GM12878 (cell line): ENCODE results near the gene RTN4.

Source experiments
- CREB1 ChIP-seq: IDR thresholded peaks from 2 replicates; pipeline ENCODE4 v1.6.1; 2012; ENCODE audit warnings: low read depth, mild to moderate bottlenecking, inconsistent platforms
- CTCF ChIP-seq, 3 experiments: IDR thresholded peaks in 2 of 3; conservative IDR thresholded peaks in 1 of 3; 2 replicates each; pipeline ENCODE4 v1.5.1; 2011; ENCODE audit warnings: low read depth in 3 of 3, low read length in 3 of 3, mild to moderate bottlenecking in 3 of 3, control low read depth in 2 of 3, moderate library complexity in 2 of 3, inconsistent platforms in 1 of 3, mixed read lengths in 1 of 3; ENCODE audit not compliant: control insufficient read depth in 2 of 3, insufficient read depth in 1 of 3; ENCODE audit errors: extremely low read depth in 1 of 3
- E4F1 ChIP-seq: fragments of 450-650 bp; IDR thresholded peaks from 2 replicates; pipeline ENCODE4 v1.6.1; 2018; ENCODE audit warnings: borderline replicate concordance, mild to moderate bottlenecking; ENCODE audit not compliant: partially characterized antibody
- GABPA ChIP-seq: IDR thresholded peaks from 2 replicates; pipeline ENCODE4 v1.6.1; 2014; ENCODE audit warnings: antibody characterized with exemption, low read depth, mild to moderate bottlenecking, inconsistent platforms
- MTA3 ChIP-seq: IDR thresholded peaks from 2 replicates; pipeline ENCODE4 v1.6.1; 2012; ENCODE audit warnings: low read length, inconsistent platforms, borderline replicate concordance
- MXI1 ChIP-seq: fragments of 150-350 bp; IDR thresholded peaks from 2 replicates; pipeline ENCODE4 v1.6.1; 2011; ENCODE audit warnings: low read depth, mild to moderate bottlenecking, inconsistent platforms, low read length, improper control_type of control experiment
- PBX3 ChIP-seq: IDR thresholded peaks from 2 replicates; pipeline ENCODE4 v1.6.1; 2011; ENCODE audit warnings: mild to moderate bottlenecking, low read depth, low read length, moderate library complexity; ENCODE audit not compliant: insufficient replicate concordance
- POLR2A ChIP-seq: IDR thresholded peaks from 2 replicates; pipeline ENCODE4 v1.6.1; 2011; ENCODE audit warnings: low read depth, mild to moderate bottlenecking, low read length
- POLR2AphosphoS5 ChIP-seq: IDR thresholded peaks from 2 replicates; pipeline ENCODE4 v1.6.1; 2011; ENCODE audit warnings: mild to moderate bottlenecking, low read length, inconsistent platforms
- SIN3A ChIP-seq: IDR thresholded peaks from 2 replicates; pipeline ENCODE4 v1.6.1; 2012; ENCODE audit warnings: low read depth, low read length, improper control_type of control experiment
- SMAD1 ChIP-seq: fragments of 450-650 bp; IDR thresholded peaks from 2 replicates; pipeline ENCODE4 v1.6.1; 2018; ENCODE audit warnings: mild to moderate bottlenecking, low read depth; ENCODE audit not compliant: partially characterized antibody
- TAF1 ChIP-seq: IDR thresholded peaks from 2 replicates; pipeline ENCODE4 v1.6.1; 2011; ENCODE audit warnings: mild to moderate bottlenecking, low read depth, low read length, borderline replicate concordance
- ZNF207 ChIP-seq: fragments of 450-650 bp; IDR thresholded peaks from 2 replicates; pipeline ENCODE4 v1.6.1; 2014; ENCODE audit warnings: antibody characterized with exemption, mild to moderate bottlenecking, borderline replicate concordance

- no peak for TF ChIP-seq SMAD1
- no peak for TF ChIP-seq ZNF207
- no peak for TF ChIP-seq POLR2AphosphoS5
- no peak for TF ChIP-seq CTCF (IDR thresholded peaks at IDR 0.05 in 2 of 3, conservative IDR thresholded peaks at IDR 0.05 in 1 of 3; ENCODE audit: control insufficient read depth in 2 of 3, extremely low read depth in 1 of 3, insufficient read depth in 1 of 3, low read depth in 3 of 3, low read length in 3 of 3)
- TF ChIP-seq PBX3, result no peak
- TF ChIP-seq POLR2A, result no peak
- TF ChIP-seq MXI1, result no peak
- no peak for TF ChIP-seq MTA3
- TF ChIP-seq GABPA, result no peak
- no peak for TF ChIP-seq E4F1
- TF ChIP-seq CREB1, result no peak
- TF ChIP-seq SIN3A, result no peak
- no peak for TF ChIP-seq TAF1
These were observed 94.1 kb downstream of the RTN4 start for GRCh38 chr2:54956111-54956627.
